ENCODE results near the gene SPPL2B.

GRCh38 chr19:2308114-2308556, 20.3 kb upstream of the SPPL2B start, which contains the start of gene LINGO3:
- TF ChIP-seq CTCF (IDR thresholded peaks at IDR 0.05) (no peak), POLR2AphosphoS5 (IDR thresholded peaks at IDR 0.05) (no peak)
